ENCODE data around the gene PYGL.

The PYGL gene

GRCh38 chr14:50892255-50892654 is 52.0 kb downstream of the PYGL start:
- in situ Hi-C loops (cut with MboI; ENCODE audit: low sequenced_read_pairs, unreplicated experiment): no loop called here
- TF ChIP-seq, protein P1, sequence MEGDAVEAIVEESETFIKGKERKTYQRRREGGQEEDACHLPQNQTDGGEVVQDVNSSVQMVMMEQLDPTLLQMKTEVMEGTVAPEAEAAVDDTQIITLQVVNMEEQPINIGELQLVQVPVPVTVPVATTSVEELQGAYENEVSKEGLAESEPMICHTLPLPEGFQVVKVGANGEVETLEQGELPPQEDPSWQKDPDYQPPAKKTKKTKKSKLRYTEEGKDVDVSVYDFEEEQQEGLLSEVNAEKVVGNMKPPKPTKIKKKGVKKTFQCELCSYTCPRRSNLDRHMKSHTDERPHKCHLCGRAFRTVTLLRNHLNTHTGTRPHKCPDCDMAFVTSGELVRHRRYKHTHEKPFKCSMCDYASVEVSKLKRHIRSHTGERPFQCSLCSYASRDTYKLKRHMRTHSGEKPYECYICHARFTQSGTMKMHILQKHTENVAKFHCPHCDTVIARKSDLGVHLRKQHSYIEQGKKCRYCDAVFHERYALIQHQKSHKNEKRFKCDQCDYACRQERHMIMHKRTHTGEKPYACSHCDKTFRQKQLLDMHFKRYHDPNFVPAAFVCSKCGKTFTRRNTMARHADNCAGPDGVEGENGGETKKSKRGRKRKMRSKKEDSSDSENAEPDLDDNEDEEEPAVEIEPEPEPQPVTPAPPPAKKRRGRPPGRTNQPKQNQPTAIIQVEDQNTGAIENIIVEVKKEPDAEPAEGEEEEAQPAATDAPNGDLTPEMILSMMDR (IDR thresholded peaks at IDR 0.05; ENCODE audit: borderline replicate concordance, control extremely low read depth, extremely low read depth, insufficient read depth, missing control alignments): no peak
- no peak for DNase-seq (ENCODE audit: low spot score)

GRCh38 chr14:50887476-50887875 is 56.8 kb downstream of the PYGL start:
- no peak for DNase-seq (ENCODE audit: low spot score)
- TF ChIP-seq, protein P1 (IDR thresholded peaks at IDR 0.05; ENCODE audit: borderline replicate concordance, control extremely low read depth, extremely low read depth, insufficient read depth, missing control alignments): no peak
- in situ Hi-C loops (cut with MboI; ENCODE audit: low sequenced_read_pairs, unreplicated experiment): no loop called here

DNA sequence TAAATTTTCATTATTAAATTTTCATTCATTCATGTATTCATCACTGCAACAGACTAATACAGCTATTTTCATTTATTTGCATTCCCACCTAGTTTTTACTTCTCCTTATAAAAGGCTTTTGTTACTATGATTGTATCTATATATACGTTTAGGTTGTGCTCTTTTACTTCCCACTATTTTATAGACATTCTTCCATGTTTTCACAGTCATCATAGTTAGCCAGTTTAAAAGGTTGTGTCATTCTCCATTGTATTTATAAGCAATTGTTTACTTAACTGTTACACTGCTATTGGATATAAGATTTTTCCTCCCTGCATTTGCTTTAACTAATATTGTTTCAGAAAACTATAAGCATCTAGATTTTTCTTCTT is 60.5 kb downstream of the PYGL start:
- in situ Hi-C loops (cut with MboI; ENCODE audit: low sequenced_read_pairs, unreplicated experiment): no loop called here
- no peak for DNase-seq (ENCODE audit: low spot score)
- TF ChIP-seq, protein P1 (IDR thresholded peaks at IDR 0.05; ENCODE audit: borderline replicate concordance, control extremely low read depth, extremely low read depth, insufficient read depth, missing control alignments): no peak

DNA sequence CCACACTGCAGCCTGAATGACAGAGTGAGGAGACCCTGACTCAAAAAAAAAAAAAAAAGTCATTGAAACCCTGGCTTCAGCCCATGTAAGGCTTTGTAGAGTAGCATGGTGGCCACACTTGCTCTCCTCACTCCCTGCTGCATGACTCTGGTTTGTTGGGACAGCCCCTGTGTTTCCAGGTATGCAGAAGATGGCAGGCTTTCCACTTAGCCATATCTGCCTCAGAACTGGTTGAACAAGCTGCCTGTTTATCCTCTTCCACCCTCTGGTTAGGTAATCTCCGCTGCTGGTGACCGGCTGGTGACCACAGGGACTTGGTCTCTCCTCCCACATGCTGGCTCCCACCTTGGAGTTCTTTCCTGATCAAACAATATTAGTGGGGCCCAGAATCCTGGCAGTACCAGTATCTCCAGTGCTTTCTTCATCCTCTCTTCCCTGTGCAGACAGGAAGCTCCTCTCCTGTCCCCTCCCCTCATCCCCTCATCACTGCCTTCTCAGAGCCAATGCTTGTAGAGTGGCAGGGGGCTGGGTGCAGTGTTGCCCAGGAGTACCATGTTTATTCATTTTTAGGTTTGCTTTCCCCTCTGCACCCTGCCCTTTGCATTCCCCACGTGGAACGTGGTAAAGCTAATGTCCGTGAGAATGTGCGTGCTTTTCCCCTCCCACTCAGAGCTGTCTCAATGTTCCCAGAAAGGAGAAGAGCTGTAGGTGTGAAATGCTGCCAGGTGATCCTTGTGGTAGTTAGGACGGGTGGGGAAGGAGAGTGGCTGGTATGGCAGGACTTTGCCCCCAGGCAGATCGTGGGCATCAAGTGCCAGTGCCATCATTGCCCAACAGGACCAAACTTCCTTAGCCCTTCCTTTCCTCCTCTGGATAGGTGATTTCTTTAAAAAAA is 61.1 kb downstream of the PYGL start:
- TF ChIP-seq, protein P1 (IDR thresholded peaks at IDR 0.05; ENCODE audit: borderline replicate concordance, control extremely low read depth, extremely low read depth, insufficient read depth, missing control alignments): no peak
- in situ Hi-C loops (cut with MboI; ENCODE audit: low sequenced_read_pairs, unreplicated experiment): no loop called here
- DNase-seq (ENCODE audit: low spot score): no peak

DNA sequence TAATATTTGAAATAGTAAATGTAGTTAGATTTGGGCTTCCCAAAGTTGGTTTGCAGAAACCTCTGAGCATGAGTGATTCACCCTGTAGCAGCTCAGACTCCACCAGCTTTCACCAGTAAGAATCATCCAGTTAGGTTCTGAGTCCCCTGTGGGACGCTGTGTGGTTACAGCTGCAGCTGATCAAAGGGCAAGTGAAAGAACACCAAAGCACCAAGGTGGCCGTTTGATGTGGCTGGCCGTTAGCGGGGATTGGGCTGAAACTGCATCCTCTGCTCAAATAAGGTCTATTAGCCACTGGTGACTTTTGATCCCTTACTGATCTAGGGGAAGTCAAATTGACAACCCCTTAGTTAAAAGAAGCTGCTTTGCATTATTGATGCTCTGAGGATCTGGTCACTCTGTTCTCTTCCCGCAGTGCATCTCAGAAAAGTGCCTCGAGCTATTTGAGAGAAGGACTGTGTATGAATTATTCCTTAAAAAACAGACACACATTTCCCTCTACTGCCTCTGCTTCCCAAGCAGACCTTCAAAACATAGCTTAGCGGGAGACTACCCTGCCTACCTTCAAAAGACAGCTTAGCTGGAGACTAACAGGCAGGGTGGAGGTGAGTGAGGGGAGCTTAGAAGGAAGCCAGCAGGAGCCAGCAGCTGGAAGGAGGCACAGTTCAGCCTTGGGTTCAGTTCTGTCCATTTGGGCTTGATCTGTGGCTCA is 68.8 kb downstream of the PYGL start:
- TF ChIP-seq, protein P1 (IDR thresholded peaks at IDR 0.05; ENCODE audit: borderline replicate concordance, control extremely low read depth, extremely low read depth, insufficient read depth, missing control alignments): no peak
- in situ Hi-C loops (cut with MboI; ENCODE audit: low sequenced_read_pairs, unreplicated experiment): no loop called here
- peak; percentile 80 for DNase-seq (ENCODE audit: low spot score)

DNA sequence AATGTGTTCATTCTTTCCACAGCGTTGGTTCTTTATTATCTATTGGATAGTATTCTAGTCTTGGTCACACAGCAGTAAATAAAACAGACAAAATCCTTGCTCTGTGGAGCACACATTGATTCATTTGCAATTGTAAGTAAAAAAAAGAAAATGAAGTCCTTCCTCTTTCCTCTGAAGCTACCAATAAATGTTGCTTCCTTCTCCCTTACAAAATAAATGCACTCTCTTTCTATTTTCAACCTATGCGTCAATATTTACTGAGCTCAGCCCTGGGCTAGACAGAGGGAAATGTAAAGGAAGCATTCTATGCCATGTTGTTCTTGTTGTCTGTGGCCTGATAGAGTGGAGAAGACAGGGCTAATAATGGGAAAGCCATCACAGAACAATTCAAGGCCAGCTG is 69.5 kb downstream of the PYGL start:
- TF ChIP-seq, protein P1 (IDR thresholded peaks at IDR 0.05; ENCODE audit: borderline replicate concordance, control extremely low read depth, extremely low read depth, insufficient read depth, missing control alignments): no peak
- DNase-seq (ENCODE audit: low spot score): no peak
- in situ Hi-C loops (cut with MboI; ENCODE audit: low sequenced_read_pairs, unreplicated experiment): loop anchor here (25.0 kb wide), 1 partner anchor 262 kb away; no protein-coding TSS in a partner anchor
